Adipocyte (in vitro differentiated cells): ENCODE measurements around the gene IPCEF1.
A peak's percentile ranks its signal among the peaks of the same experiment; 100 is the strongest.

Experiments used
- DNase-seq: peaks from one replicate; pipeline ENCODE4 v3.0.0-alpha.2; 2015; ENCODE audit warnings: low read depth
- H3K27me3 ChIP-seq: replicated peaks from 2 replicates; pipeline ENCODE4 v1.7.0; 2013; ENCODE audit warnings: mild to moderate bottlenecking, low read length, moderate library complexity; ENCODE audit not compliant: control insufficient read depth, insufficient read depth
- H3K36me3 ChIP-seq: 2 replicates; pipeline ENCODE4 v1.7.0; 2013; ENCODE audit warnings: low read length, mild to moderate bottlenecking, moderate library complexity; ENCODE audit not compliant: control insufficient read depth, insufficient read depth, severe bottlenecking
- H3K4me1 ChIP-seq: 2 replicates; pipeline ENCODE4 v1.7.0; 2013; ENCODE audit warnings: mild to moderate bottlenecking, low read length, moderate library complexity; ENCODE audit not compliant: control insufficient read depth, insufficient read depth
- H3K4me3 ChIP-seq: 2 replicates; pipeline ENCODE4 v1.7.0; 2013; ENCODE audit warnings: mild to moderate bottlenecking, low read length, moderate library complexity
- H3K9ac ChIP-seq: 2 replicates; pipeline ENCODE4 v1.7.0; 2013; ENCODE audit warnings: mild to moderate bottlenecking, low read length, moderate library complexity
- H3K9me3 ChIP-seq: 2 replicates; pipeline ENCODE4 v1.7.0; 2013; ENCODE audit warnings: mild to moderate bottlenecking, low read length, moderate library complexity; ENCODE audit not compliant: control insufficient read depth

The IPCEF1 gene

DNA sequence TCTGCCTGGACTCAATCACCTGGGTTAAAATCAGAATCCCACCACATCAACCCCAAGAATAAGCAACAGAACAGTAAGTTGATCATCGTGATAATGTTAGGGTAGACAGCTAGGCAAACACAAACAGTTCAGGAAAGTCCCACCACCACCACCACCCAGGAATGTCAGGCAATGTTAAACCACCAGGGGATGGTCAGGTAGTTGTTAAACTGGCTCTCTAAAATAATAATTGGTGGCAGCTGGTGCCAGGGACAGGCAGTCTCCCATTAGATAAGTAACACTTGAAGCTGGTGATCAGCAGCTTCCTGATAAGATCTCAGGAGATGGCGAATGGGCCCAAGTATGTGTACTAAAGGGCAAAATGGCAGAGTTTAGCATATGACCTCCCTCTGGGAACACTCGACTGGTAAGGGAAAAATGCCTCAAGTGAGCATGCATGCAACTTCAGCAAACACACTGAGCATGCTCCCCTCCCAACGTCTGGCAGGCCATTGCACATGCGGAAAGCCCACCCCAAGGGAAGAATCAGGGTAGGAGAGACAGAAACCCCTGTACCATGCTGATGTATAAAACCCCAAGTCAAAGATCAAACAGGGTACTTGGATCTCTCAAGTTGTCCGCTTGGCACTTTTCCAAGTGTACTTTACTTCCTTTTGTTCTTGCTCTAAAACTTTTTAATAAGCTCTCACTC lies 66.6 kb downstream of the IPCEF1 start:
- Histone ChIP-seq H3K9me3 (no peaks in the 10 kb centered on the region), H3K4me3 (no peak overlapping the region), H3K27me3 (no peaks in the 10 kb centered on the region), H3K4me1 (peaks cover 7% of the 10 kb centered on the region), H3K36me3 (no peaks in the 10 kb centered on the region), H3K9ac (no peak overlapping the region)
- no peak for DNase-seq

DNA sequence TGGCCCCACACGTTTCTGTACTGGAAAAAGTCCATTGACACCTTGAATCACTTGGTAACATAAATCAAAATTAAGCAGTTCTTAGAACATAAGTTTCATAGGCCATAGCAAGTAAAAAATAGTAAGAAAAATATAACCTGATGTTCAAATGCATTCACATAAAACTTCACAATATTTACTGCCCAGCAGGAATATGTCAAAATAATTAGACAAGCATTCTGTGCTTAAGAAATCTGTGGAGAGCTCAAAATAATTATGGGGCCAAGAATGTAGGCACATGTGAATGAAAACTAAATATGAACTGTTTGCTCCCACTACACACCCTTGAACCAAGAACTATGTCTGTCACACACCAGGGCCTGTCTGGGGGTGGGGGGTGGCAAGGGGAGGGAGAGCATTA lies 70.8 kb downstream of the IPCEF1 start:
- H3K27me3 ChIP-seq = no peaks in the 10 kb centered on the region
- H3K9ac ChIP-seq = no peak overlapping the region
- no peaks in the 10 kb centered on the region for H3K4me1 ChIP-seq
- no peaks in the 10 kb centered on the region for H3K36me3 ChIP-seq
- no peak for DNase-seq
- no peak overlapping the region for H3K4me3 ChIP-seq
- no peaks in the 10 kb centered on the region for H3K9me3 ChIP-seq

- no peaks in the 10 kb centered on the region for H3K4me1 ChIP-seq
- H3K9ac ChIP-seq = no peak overlapping the region
- H3K9me3 ChIP-seq = no peaks in the 10 kb centered on the region
- no peak overlapping the region for H3K4me3 ChIP-seq
- no peaks in the 10 kb centered on the region for H3K36me3 ChIP-seq
- no peak for DNase-seq
- H3K27me3 ChIP-seq = no peaks in the 10 kb centered on the region
These were observed 72.2 kb downstream of the IPCEF1 start for GRCh38 chr6:154284313-154284853.

- Histone ChIP-seq H3K4me3 (no peak overlapping the region), H3K4me1 (no peaks in the 10 kb centered on the region), H3K27me3 (no peaks in the 10 kb centered on the region), H3K36me3 (no peaks in the 10 kb centered on the region), H3K9ac (no peak overlapping the region), H3K9me3 (no peaks in the 10 kb centered on the region)
- no peak for DNase-seq
These were observed 76.1 kb downstream of the IPCEF1 start for GRCh38 chr6:154280521-154280920.

DNA sequence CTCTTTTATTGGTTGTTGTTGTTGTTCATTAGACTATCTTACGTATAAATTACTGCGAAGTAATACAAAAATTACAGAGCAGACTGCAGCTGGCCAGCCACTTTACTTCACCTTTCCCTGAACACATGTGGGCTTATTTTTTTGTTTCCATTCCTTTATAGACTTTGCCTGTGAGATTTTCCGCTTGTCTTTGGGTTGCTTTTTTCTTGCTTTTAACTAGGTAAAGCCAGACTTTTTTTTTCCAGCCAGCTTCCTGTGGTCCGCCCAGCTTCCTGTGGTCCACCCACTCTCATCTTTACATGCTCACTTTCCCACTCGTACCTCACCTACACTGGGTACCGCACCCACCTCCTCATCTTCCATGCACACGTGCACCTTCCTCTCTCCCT lies 79.0 kb downstream of the IPCEF1 start:
- no peaks in the 10 kb centered on the region for H3K4me1 ChIP-seq
- DNase-seq = no peak
- H3K9me3 ChIP-seq = no peaks in the 10 kb centered on the region

DNA sequence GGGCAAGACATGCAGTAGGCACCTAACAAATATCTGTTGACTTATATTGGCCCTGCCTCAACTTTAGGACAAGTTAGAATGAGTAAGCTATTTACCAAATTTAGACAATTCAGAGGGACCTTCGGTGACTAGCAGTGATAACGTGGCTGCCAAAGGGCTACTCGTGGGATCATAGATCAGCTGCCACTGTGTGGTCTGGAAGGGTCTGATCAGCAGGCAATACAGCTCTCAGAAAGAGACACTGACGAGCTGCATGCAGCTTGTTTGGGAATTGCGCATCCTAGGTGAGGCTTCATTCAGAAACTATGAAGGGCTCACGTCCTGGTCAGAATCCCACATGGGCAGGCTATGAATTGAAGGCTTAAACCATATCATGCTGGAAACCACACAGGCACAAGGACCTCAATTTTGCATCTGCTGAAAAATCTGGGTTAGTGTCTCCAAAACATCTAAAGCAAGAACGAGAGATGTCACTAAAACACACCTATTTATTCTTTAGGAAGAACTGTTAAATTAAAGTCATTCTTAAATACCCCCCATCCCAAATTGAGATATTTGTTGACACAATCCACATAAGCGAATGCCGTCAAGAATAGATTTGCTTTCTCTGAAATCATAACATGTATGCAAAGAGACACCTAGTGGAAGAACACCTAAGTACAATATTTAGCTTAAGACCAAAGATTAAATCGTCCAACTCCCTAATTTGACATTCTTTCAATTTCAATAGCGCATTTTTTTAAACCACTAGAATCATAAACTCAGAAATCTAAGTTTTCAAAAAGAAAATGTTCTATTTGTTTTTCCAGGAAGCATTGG lies 79.6 kb downstream of the IPCEF1 start:
- Histone ChIP-seq H3K27me3 (peaks cover 5% of the 10 kb centered on the region), H3K4me1 (no peaks in the 10 kb centered on the region), H3K36me3 (no peaks in the 10 kb centered on the region), H3K9me3 (no peaks in the 10 kb centered on the region), H3K4me3 (no peak overlapping the region), H3K9ac (no peak overlapping the region)
- DNase-seq = peak; percentile 72

More for the DNA sequence above, 79.0 kb downstream of the IPCEF1 start:
- Histone ChIP-seq H3K9ac (no peak overlapping the region), H3K27me3 (peaks cover 5% of the 10 kb centered on the region), H3K36me3 (no peaks in the 10 kb centered on the region), H3K4me3 (no peak overlapping the region)

DNA sequence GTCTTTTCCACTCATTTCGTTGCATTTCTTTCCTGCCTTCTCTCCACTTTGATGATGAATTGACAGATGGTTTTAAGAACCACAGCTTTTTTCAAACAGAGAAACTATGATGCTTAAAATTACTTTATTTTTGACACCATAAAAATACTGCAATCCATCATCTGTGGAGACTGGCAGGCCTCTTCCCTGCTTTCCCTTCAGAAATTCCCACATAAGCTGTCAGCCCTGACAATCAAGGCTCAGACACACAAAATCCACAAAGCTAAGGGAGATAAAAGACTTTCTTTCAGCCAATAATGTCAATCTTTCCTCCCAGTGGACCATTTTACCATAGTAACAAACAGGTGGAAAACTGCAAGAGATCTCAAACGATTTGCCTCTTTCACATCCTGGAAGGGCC lies 82.4 kb downstream of the IPCEF1 start:
- Histone ChIP-seq H3K27me3 (peaks cover 5% of the 10 kb centered on the region), H3K36me3 (no peaks in the 10 kb centered on the region), H3K4me1 (no peaks in the 10 kb centered on the region), H3K9ac (no peak overlapping the region), H3K9me3 (no peaks in the 10 kb centered on the region), H3K4me3 (no peak overlapping the region)
- no peak for DNase-seq

DNA sequence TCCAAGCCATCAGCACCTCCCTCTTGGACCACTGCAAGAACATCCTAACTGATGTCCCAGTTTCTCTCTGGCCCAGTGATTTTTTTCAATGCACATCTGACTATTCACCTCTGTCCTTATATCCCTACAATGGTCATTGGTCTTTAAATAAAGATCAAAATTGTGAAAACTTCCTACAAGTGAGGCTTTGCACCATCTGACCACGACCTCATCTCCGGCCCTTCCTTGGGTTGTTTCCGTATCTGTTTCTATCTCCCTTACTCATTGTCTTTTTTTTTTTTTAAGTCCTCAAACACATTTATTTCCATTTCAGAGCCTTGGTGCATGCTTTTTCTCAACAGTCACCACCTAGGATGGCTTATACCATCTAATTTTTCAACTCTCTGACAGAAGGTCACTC lies 88.1 kb downstream of the IPCEF1 start:
- H3K27me3 ChIP-seq = peaks cover 5% of the 10 kb centered on the region
- no peaks in the 10 kb centered on the region for H3K4me1 ChIP-seq
- H3K9me3 ChIP-seq = no peaks in the 10 kb centered on the region
- no peaks in the 10 kb centered on the region for H3K36me3 ChIP-seq
- no peak overlapping the region for H3K4me3 ChIP-seq
- no peak for DNase-seq
- no peak overlapping the region for H3K9ac ChIP-seq

DNA sequence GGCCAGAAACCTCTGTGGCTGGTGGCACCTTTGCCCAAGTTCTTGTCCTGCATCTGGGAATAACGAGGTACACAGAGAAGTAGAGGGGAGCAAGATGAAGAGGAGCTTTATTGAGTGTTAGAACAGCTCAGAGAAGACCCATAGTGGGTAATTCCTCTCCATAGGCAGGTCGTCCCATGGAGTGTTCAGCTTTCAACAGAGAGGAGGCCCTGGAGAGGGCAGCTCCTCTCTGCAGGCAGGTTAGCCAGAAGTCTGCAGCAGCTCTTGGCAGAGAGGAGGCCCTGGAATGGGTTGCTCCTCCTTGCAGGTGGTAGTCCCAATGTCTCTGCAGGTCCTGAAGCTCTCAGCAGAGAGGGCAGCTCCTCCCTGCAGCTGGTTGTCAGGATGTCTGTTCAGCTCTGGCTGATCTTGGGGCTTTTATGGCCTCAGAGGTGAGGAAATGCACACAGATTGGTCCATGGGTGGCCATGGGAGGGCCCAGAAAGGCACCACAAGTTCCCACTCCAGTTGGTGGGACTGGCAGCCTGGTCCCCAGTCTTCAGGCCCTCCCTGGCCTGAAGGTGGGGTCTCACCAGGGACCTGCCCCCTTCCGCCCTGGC lies 89.0 kb downstream of the IPCEF1 start:
- Histone ChIP-seq H3K27me3 (no peaks in the 10 kb centered on the region), H3K36me3 (no peaks in the 10 kb centered on the region), H3K9ac (no peak overlapping the region), H3K4me3 (no peak overlapping the region), H3K4me1 (no peaks in the 10 kb centered on the region), H3K9me3 (no peaks in the 10 kb centered on the region)
- no peak for DNase-seq

DNA sequence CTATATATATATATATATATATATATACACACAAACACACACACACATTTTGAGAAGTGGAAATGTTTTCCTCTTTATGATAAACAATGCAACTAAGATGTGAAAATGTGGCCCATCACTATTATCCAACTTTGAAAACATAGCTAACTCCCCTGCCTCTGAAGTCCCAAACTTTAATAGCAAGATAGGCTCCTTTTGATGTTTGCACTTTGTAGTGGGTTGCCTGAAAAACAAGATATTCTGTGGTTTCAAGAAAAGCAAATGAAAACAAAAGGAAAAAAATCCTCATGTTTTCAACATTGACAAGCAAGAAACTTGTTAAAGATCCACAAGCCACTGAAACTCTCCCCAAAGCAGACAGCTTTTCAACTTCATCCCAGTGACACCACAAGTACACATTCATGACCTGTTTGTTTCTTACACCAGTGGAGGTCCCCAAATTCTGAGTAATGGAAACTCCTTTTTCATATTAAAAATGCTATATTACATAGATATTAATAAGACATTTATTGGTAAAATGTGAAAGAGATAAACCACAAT lies 90.0 kb downstream of the IPCEF1 start:
- Histone ChIP-seq H3K27me3 (peaks cover 6% of the 10 kb centered on the region), H3K9me3 (no peaks in the 10 kb centered on the region), H3K4me1 (no peaks in the 10 kb centered on the region)

More for the DNA sequence above, 90.0 kb downstream of the IPCEF1 start:
- H3K4me3 ChIP-seq = no peak overlapping the region
- no peak for DNase-seq
- no peaks in the 10 kb centered on the region for H3K36me3 ChIP-seq
- H3K9ac ChIP-seq = no peak overlapping the region
